Neuronal stem cell (in vitro differentiated cells): ENCODE results near the gene RNF212.

Source experiments
- DNase-seq: peaks from one replicate; pipeline ENCODE4 v3.0.0-alpha.2; 2013; ENCODE audit warnings: low spot score
- H2AFZ ChIP-seq: one replicate; pipeline ENCODE4 v1.6.1; 2013; ENCODE audit warnings: mild to moderate bottlenecking, low read length, inconsistent platforms
- H2AK5ac ChIP-seq: 2 replicates; pipeline ENCODE4 v1.6.1; 2013; ENCODE audit warnings: low read depth, mild to moderate bottlenecking, inconsistent platforms, low read length, moderate library complexity, mixed read lengths
- H2BK120ac ChIP-seq: 2 replicates; pipeline ENCODE4 v1.6.1; 2013; ENCODE audit warnings: low read depth, mild to moderate bottlenecking, inconsistent platforms, low read length, moderate library complexity, mixed read lengths
- H2BK12ac ChIP-seq: one replicate; pipeline ENCODE4 v1.6.1; 2013; ENCODE audit warnings: low read length, inconsistent platforms
- H2BK15ac ChIP-seq: 2 replicates; pipeline ENCODE4 v1.6.1; 2013; ENCODE audit warnings: mild to moderate bottlenecking, low read length, inconsistent platforms, mixed read lengths
- H2BK5ac ChIP-seq: one replicate; pipeline ENCODE4 v1.6.1; 2013; ENCODE audit warnings: inconsistent platforms, mild to moderate bottlenecking, low read length, moderate library complexity
- H3K14ac ChIP-seq: one replicate; pipeline ENCODE4 v1.6.1; 2013; ENCODE audit warnings: low read length, inconsistent platforms
- H3K18ac ChIP-seq: 2 replicates; pipeline ENCODE4 v1.6.1; 2013; ENCODE audit warnings: low read length, inconsistent platforms
- H3K23ac ChIP-seq: 2 replicates; pipeline ENCODE4 v1.6.1; 2013; ENCODE audit warnings: low read depth, mild to moderate bottlenecking, mixed read lengths, low read length, inconsistent platforms; ENCODE audit not compliant: poor library complexity
- H3K27ac ChIP-seq: replicated peaks from 3 replicates; pipeline ENCODE4 v1.5.1; 2013; ENCODE audit warnings: low read length, inconsistent platforms
- H3K27me3 ChIP-seq, 3 experiments: 2 replicates each; pipeline ENCODE4 v1.6.1; 2013; ENCODE audit warnings: low read length in 3 of 3, mild to moderate bottlenecking in 2 of 3, inconsistent platforms in 1 of 3, low read depth in 1 of 3, mixed read lengths in 1 of 3, moderate library complexity in 1 of 3; ENCODE audit not compliant: control insufficient read depth in 3 of 3, insufficient read depth in 3 of 3
- H3K36me3 ChIP-seq, 2 donors: replicated peaks in 1 of 2; 2 replicates each; pipeline ENCODE4 v1.6.1; 2013; ENCODE audit warnings: low read length in 2 of 2; ENCODE audit not compliant: control insufficient read depth in 2 of 2, insufficient read depth in 2 of 2
- H3K4ac ChIP-seq: 2 replicates; pipeline ENCODE4 v1.6.1; 2013; ENCODE audit warnings: inconsistent platforms, mild to moderate bottlenecking, low read length, moderate library complexity
- H3K4me1 ChIP-seq, 2 donors: 1 replicate in 1 of 2; 2 replicates in 1 of 2; pipeline ENCODE4 v1.6.1; 2013; ENCODE audit warnings: low read length in 2 of 2, low read depth in 1 of 2; ENCODE audit not compliant: control insufficient read depth in 2 of 2, insufficient read depth in 1 of 2
- H3K4me2 ChIP-seq: one replicate; pipeline ENCODE4 v1.6.1; 2013; ENCODE audit warnings: mild to moderate bottlenecking, low read length, inconsistent platforms; ENCODE audit not compliant: insufficient read depth, poor library complexity, severe bottlenecking
- H3K4me3 ChIP-seq, 2 donors: 2 replicates each; pipeline ENCODE4 v1.5.1; 2013; ENCODE audit warnings: low read length in 2 of 2, mild to moderate bottlenecking in 2 of 2, inconsistent platforms in 1 of 2, moderate library complexity in 1 of 2
- H3K79me1 ChIP-seq: one replicate; pipeline ENCODE4 v1.6.1; 2013; ENCODE audit warnings: low read depth, mild to moderate bottlenecking, inconsistent platforms, low read length, moderate library complexity
- H3K9ac ChIP-seq: one replicate; pipeline ENCODE4 v1.6.1; 2013; ENCODE audit warnings: mild to moderate bottlenecking, low read depth, low read length, inconsistent platforms; ENCODE audit not compliant: poor library complexity
- H3K9me3 ChIP-seq, 2 donors: replicated peaks in 1 of 2; 2 replicates each; pipeline versions ENCODE3 to v1.6.1; 2013; ENCODE audit warnings: low read length in 2 of 2, mild to moderate bottlenecking in 2 of 2, inconsistent platforms in 1 of 2, low read depth in 1 of 2, mixed read lengths in 1 of 2, moderate library complexity in 1 of 2; ENCODE audit not compliant: control insufficient read depth in 2 of 2, insufficient read depth in 1 of 2
- H4K8ac ChIP-seq: one replicate; pipeline ENCODE4 v1.6.1; 2013; ENCODE audit warnings: low read depth, mild to moderate bottlenecking, inconsistent platforms, low read length, moderate library complexity
- H4K91ac ChIP-seq: one replicate; pipeline ENCODE4 v1.6.1; 2013; ENCODE audit warnings: low read length, low read depth, mild to moderate bottlenecking, inconsistent platforms; ENCODE audit not compliant: poor library complexity
- WGBS, 2 donors: extraction: QIAGEN DNeasy Blood & Tissue Kit; methylation state at CpG; one replicate each; pipeline ENCODE4 v1.1.7; 2013; ENCODE audit warnings: missing lambda C conversion rate in 2 of 2, mixed read lengths in 1 of 2; ENCODE audit not compliant: insufficient read length in 2 of 2, insufficient replicate concordance in 1 of 2; ENCODE audit errors: extremely low coverage in 2 of 2; 5-methylcytosine and 5-hydroxymethylcytosine counted together

RNF212 gene

GRCh38 chr4:1060621-1061020 lies 52.7 kb downstream of the RNF212 start:
- Histone ChIP-seq H4K8ac (no peak overlapping the region), H3K79me1 (peaks cover 2% of the 10 kb centered on the region), H3K4me1 (peaks cover 10 to 12% of the 10 kb centered on the region in 2 donors), H3K9me3 (no peaks in the 10 kb centered on the region), H3K4me3 (no peak overlapping the region), H3K18ac (no peak overlapping the region), H3K23ac (no peak overlapping the region), H3K4me2 (no peak overlapping the region), H3K14ac (no peak overlapping the region), H3K4ac (no peak overlapping the region), H2BK15ac (no peak overlapping the region), H2AK5ac (no peak overlapping the region), H2AFZ (no peak overlapping the region), H4K91ac (no peak overlapping the region), H2BK5ac (no peak overlapping the region), H3K9ac (no peak overlapping the region), H2BK12ac (no peak overlapping the region), H3K27ac (no peak overlapping the region), H3K27me3 (peaks cover 0 to 48% (median 4%) of the 10 kb centered on the region in 3 experiments), H3K36me3 (no peaks in the 10 kb centered on the region), H2BK120ac (no peak overlapping the region)
- no peak for DNase-seq
- no CpG with 5 or more reads among the region's 9 CpGs for WGBS, 2 donors

GRCh38 chr4:1060121-1060520 lies 53.2 kb downstream of the RNF212 start:
- Histone ChIP-seq H3K79me1 (peaks cover 2% of the 10 kb centered on the region), H3K4me3 (no peak overlapping the region), H4K91ac (no peak overlapping the region), H2BK15ac (no peak overlapping the region), H2BK120ac (no peak overlapping the region), H3K27me3 (peaks cover 0 to 53% (median 7%) of the 10 kb centered on the region in 3 experiments), H3K9me3 (no peaks in the 10 kb centered on the region), H3K4ac (no peak overlapping the region), H4K8ac (no peak overlapping the region), H3K23ac (no peak overlapping the region), H3K18ac (no peak overlapping the region), H2BK12ac (no peak overlapping the region), H3K27ac (no peak overlapping the region), H3K36me3 (no peaks in the 10 kb centered on the region), H3K4me1 (peaks cover 12 to 14% of the 10 kb centered on the region in 2 donors), H2AK5ac (no peak overlapping the region), H2AFZ (no peak overlapping the region), H3K9ac (no peak overlapping the region), H3K14ac (no peak overlapping the region), H3K4me2 (no peak overlapping the region), H2BK5ac (no peak overlapping the region)
- DNase-seq, result no peak
- no CpG with 5 or more reads among the region's 10 CpGs for WGBS, 2 donors

GRCh38 chr4:1058997-1059665 lies 54.2 kb downstream of the RNF212 start:
- Histone ChIP-seq H3K9me3 (no peaks in the 10 kb centered on the region), H3K9ac (no peak overlapping the region), H3K79me1 (peaks cover 2% of the 10 kb centered on the region), H2BK5ac (no peak overlapping the region), H3K14ac (peak overlapping the region; percentile 83), H4K8ac (no peak overlapping the region), H2BK120ac (no peak overlapping the region), H4K91ac (no peak overlapping the region), H3K27me3 (peaks cover 0 to 43% (median 7%) of the 10 kb centered on the region in 3 experiments), H3K4me1 (peaks cover 12 to 14% of the 10 kb centered on the region in 2 donors), H3K4ac (no peak overlapping the region), H2BK15ac (peak overlapping the region; percentile 32), H3K36me3 (no peaks in the 10 kb centered on the region), H3K23ac (peak overlapping the region; percentile 21), H2BK12ac (no peak overlapping the region), H3K18ac (peak overlapping the region; percentile 41), H3K4me2 (no peak overlapping the region), H3K27ac (no peak overlapping the region), H2AFZ (no peak overlapping the region), H3K4me3 (no peak overlapping the region), H2AK5ac (no peak overlapping the region)
- no peak for DNase-seq
- WGBS, 2 donors, result no CpG with 5 or more reads among the region's 16 CpGs

GRCh38 chr4:1058198-1058996 lies 55.0 kb downstream of the RNF212 start:
- no peak overlapping the region for H3K14ac ChIP-seq
- H3K27me3 ChIP-seq, result peaks cover 0 to 47% (median 8%) of the 10 kb centered on the region in 3 experiments
- H3K27ac ChIP-seq, result no peak overlapping the region
- no peak overlapping the region for H3K23ac ChIP-seq
- H2BK15ac ChIP-seq, result peak overlapping the region; percentile 32
- H3K4me2 ChIP-seq, result no peak overlapping the region
- H2AFZ ChIP-seq, result peak overlapping the region; percentile 18
- no peak for DNase-seq
- H3K36me3 ChIP-seq, result no peaks in the 10 kb centered on the region
- peaks cover 2% of the 10 kb centered on the region for H3K79me1 ChIP-seq
- H2AK5ac ChIP-seq, result no peak overlapping the region
- no peak overlapping the region for H3K4me3 ChIP-seq
- H2BK12ac ChIP-seq, result no peak overlapping the region
- no peak overlapping the region for H4K8ac ChIP-seq
- no peak overlapping the region for H4K91ac ChIP-seq
- no CpG with 5 or more reads among the region's 35 CpGs for WGBS, 2 donors
- no peak overlapping the region for H3K4ac ChIP-seq
- H2BK120ac ChIP-seq, result no peak overlapping the region
- H3K4me1 ChIP-seq, result peaks cover 12 to 14% of the 10 kb centered on the region in 2 donors
- H3K9ac ChIP-seq, result no peak overlapping the region
- H3K18ac ChIP-seq, result no peak overlapping the region
- H3K9me3 ChIP-seq, result no peaks in the 10 kb centered on the region
- no peak overlapping the region for H2BK5ac ChIP-seq
